ENCODE results near the gene HMX1. TPM values are rescaled to one million over a fixed set of nuclear protein-coding genes. Genes with fewer than 3 reads are reported as not detected.

HMX1 gene
- total RNA-seq, 1 donor from 2014 or later = not detected

GRCh38 chr4:8872402-8873291, 1.0 kb upstream of the HMX1 start:
- Mint-ChIP-seq H3K27me3 (peaks cover 69% of the 10 kb centered on the region), H3K27ac (peak overlapping the region; percentile 57), H3K4me1 (no peaks in the 10 kb centered on the region), H3K9me3 (peaks cover 7% of the 10 kb centered on the region), H3K36me3 (ENCODE audit: low read depth) (no peaks in the 10 kb centered on the region), H3K4me3 (no peak overlapping the region)
- intact Hi-C loops (cut with micrococcal nuclease) = no loop called here
- DNase-seq = no peak

- no peak overlapping the region for H3K4me3 Mint-ChIP-seq
- no peak for DNase-seq
- peaks cover 7% of the 10 kb centered on the region for H3K9me3 Mint-ChIP-seq
- H3K4me1 Mint-ChIP-seq = no peaks in the 10 kb centered on the region
- peaks cover 67% of the 10 kb centered on the region for H3K27me3 Mint-ChIP-seq
- no peaks in the 10 kb centered on the region for H3K36me3 Mint-ChIP-seq (ENCODE audit: low read depth)
- intact Hi-C loops (cut with micrococcal nuclease) = no loop called here
- H3K27ac Mint-ChIP-seq = no peak overlapping the region
Observed at GRCh38 chr4:8870647-8871416, 807 bp downstream of the HMX1 start.

- no peaks in the 10 kb centered on the region for H3K4me1 Mint-ChIP-seq
- H3K9me3 Mint-ChIP-seq = peaks cover 4% of the 10 kb centered on the region
- H3K27me3 Mint-ChIP-seq = peaks cover 61% of the 10 kb centered on the region
- H3K36me3 Mint-ChIP-seq (ENCODE audit: low read depth) = no peaks in the 10 kb centered on the region
- no peak overlapping the region for H3K4me3 Mint-ChIP-seq
- peak overlapping the region; percentile 15 for H3K27ac Mint-ChIP-seq
- DNase-seq = no peak
- intact Hi-C loops (cut with micrococcal nuclease) = no loop called here
Observed at GRCh38 chr4:8869898-8870646, 1.6 kb downstream of the HMX1 start.

GRCh38 chr4:8869002-8869897, 2.4 kb downstream of the HMX1 start:
- no peak for DNase-seq
- Mint-ChIP-seq H3K9me3 (no peaks in the 10 kb centered on the region), H3K4me1 (no peaks in the 10 kb centered on the region), H3K36me3 (ENCODE audit: low read depth) (no peaks in the 10 kb centered on the region), H3K27me3 (peaks cover 60% of the 10 kb centered on the region), H3K27ac (no peak overlapping the region), H3K4me3 (no peak overlapping the region)
- intact Hi-C loops (cut with micrococcal nuclease) = no loop called here

GRCh38 chr4:8868321-8869001, 3.2 kb downstream of the HMX1 start:
- peak overlapping the region; percentile 51 for H3K27ac Mint-ChIP-seq

GRCh38 chr4:8867624-8868320, 3.9 kb downstream of the HMX1 start:
- H3K27me3 Mint-ChIP-seq = peaks cover 58% of the 10 kb centered on the region
- H3K36me3 Mint-ChIP-seq (ENCODE audit: low read depth) = no peaks in the 10 kb centered on the region
- no peak for DNase-seq
- no peak overlapping the region for H3K27ac Mint-ChIP-seq
- no peaks in the 10 kb centered on the region for H3K4me1 Mint-ChIP-seq
- no peaks in the 10 kb centered on the region for H3K9me3 Mint-ChIP-seq
- intact Hi-C loops (cut with micrococcal nuclease) = no loop called here
- H3K4me3 Mint-ChIP-seq = no peak overlapping the region

More at GRCh38 chr4:8868321-8869001, 3.2 kb downstream of the HMX1 start:
- peaks cover 60% of the 10 kb centered on the region for H3K27me3 Mint-ChIP-seq
- no peaks in the 10 kb centered on the region for H3K9me3 Mint-ChIP-seq
- no peak for DNase-seq
- no peak overlapping the region for H3K4me3 Mint-ChIP-seq
- intact Hi-C loops (cut with micrococcal nuclease) = no loop called here
- H3K4me1 Mint-ChIP-seq = no peaks in the 10 kb centered on the region
- H3K36me3 Mint-ChIP-seq (ENCODE audit: low read depth) = no peaks in the 10 kb centered on the region

GRCh38 chr4:8866828-8867623, 4.6 kb downstream of the HMX1 start:
- no peaks in the 10 kb centered on the region for H3K36me3 Mint-ChIP-seq (ENCODE audit: low read depth)
- peaks cover 60% of the 10 kb centered on the region for H3K27me3 Mint-ChIP-seq
- DNase-seq = no peak
- H3K4me3 Mint-ChIP-seq = no peak overlapping the region
- H3K27ac Mint-ChIP-seq = no peak overlapping the region
- H3K9me3 Mint-ChIP-seq = no peaks in the 10 kb centered on the region
- intact Hi-C loops (cut with micrococcal nuclease) = no loop called here
- no peaks in the 10 kb centered on the region for H3K4me1 Mint-ChIP-seq

GRCh38 chr4:8866421-8866820, 5.2 kb downstream of the HMX1 start:
- Mint-ChIP-seq H3K36me3 (ENCODE audit: low read depth) (no peaks in the 10 kb centered on the region), H3K9me3 (no peaks in the 10 kb centered on the region), H3K27me3 (peaks cover 62% of the 10 kb centered on the region)

GRCh38 chr4:8865681-8866310, 5.8 kb downstream of the HMX1 start:
- intact Hi-C loops (cut with micrococcal nuclease) = no loop called here

More at GRCh38 chr4:8866421-8866820, 5.2 kb downstream of the HMX1 start:
- no peak overlapping the region for H3K4me3 Mint-ChIP-seq
- intact Hi-C loops (cut with micrococcal nuclease) = no loop called here
- no peak for DNase-seq
- H3K27ac Mint-ChIP-seq = no peak overlapping the region
- no peaks in the 10 kb centered on the region for H3K4me1 Mint-ChIP-seq

GRCh38 chr4:8864912-8865680, 6.5 kb downstream of the HMX1 start:
- Mint-ChIP-seq H3K4me1 (peaks cover 2% of the 10 kb centered on the region), H3K36me3 (ENCODE audit: low read depth) (no peaks in the 10 kb centered on the region), H3K4me3 (no peak overlapping the region), H3K27ac (no peak overlapping the region), H3K9me3 (no peaks in the 10 kb centered on the region), H3K27me3 (peaks cover 59% of the 10 kb centered on the region)
- intact Hi-C loops (cut with micrococcal nuclease) = no loop called here
- no peak for DNase-seq

More at GRCh38 chr4:8865681-8866310, 5.8 kb downstream of the HMX1 start:
- H3K36me3 Mint-ChIP-seq (ENCODE audit: low read depth) = no peaks in the 10 kb centered on the region
- no peaks in the 10 kb centered on the region for H3K9me3 Mint-ChIP-seq
- H3K27ac Mint-ChIP-seq = no peak overlapping the region
- no peaks in the 10 kb centered on the region for H3K4me1 Mint-ChIP-seq
- peaks cover 62% of the 10 kb centered on the region for H3K27me3 Mint-ChIP-seq
- DNase-seq = no peak
- H3K4me3 Mint-ChIP-seq = no peak overlapping the region

All from activated CD4-positive, alpha-beta T cell treated with anti-CD3 and anti-CD28 coated beads, Interleukin-2, amount 10 ng/mL, durations not matched to agents 24 days and 14 days (primary cell).